ENCODE results near the gene CEP350. TPM values are rescaled to one million over a fixed set of nuclear protein-coding genes. Genes with fewer than 3 reads are reported as not detected.

The CEP350 gene
- total and polyA plus RNA-seq, 10 of the 15 experiments (the other 5 are each of a cell fraction or from before 2014, with no cell fraction given), result 5.2 to 46.0 (median 23.1) TPM

GRCh38 chr1:179954493-179955286, at the start of gene CEP350 (continued):
- TF ChIP-seq CBX5 (IDR thresholded peaks at IDR 0.05; ENCODE audit: low read depth) (no peak; the same call in 1 of the 2 replicates), IRF5 (IDR thresholded peaks at IDR 0.05; ENCODE audit: borderline replicate concordance) (peak; percentile 76), BMI1 (IDR thresholded peaks at IDR 0.05; ENCODE audit: borderline replicate concordance) (no peak), RELB (IDR thresholded peaks at IDR 0.05; ENCODE audit: low read depth) (0 out of 2 replicates have a peak, but pooled peaks have one; percentile 23), BCL3 (IDR thresholded peaks at IDR 0.05; ENCODE audit: borderline replicate concordance, insufficient read depth, low read depth, low read length, poor library complexity, severe bottlenecking) (no peak), PAX8 (IDR thresholded peaks at IDR 0.05) (no peak), JUND (IDR thresholded peaks at IDR 0.05; ENCODE audit: low read depth, low read length) (no peak), RB1 (IDR thresholded peaks at IDR 0.05; ENCODE audit: borderline replicate concordance) (peak; percentile 82; the same call in 1 of the 2 replicates), EED (IDR thresholded peaks at IDR 0.05; ENCODE audit: low read depth) (peak; percentile 15; the same call in 1 of the 2 replicates), USF1 (IDR thresholded peaks at IDR 0.05; ENCODE audit: borderline replicate concordance, extremely low read length, insufficient read depth, low read depth, low read length) (no peak), SRF (IDR thresholded peaks at IDR 0.05; ENCODE audit: low read depth in 2 of 2, low read length in 2 of 2) (0 out of 4 replicates have a peak, but pooled peaks of 1 of the 2 experiments have one; percentile 15), CTCF (IDR thresholded peaks at IDR 0.05 in 2 of 3, conservative IDR thresholded peaks at IDR 0.05 in 1 of 3; ENCODE audit: control insufficient read depth in 2 of 3, extremely low read depth in 1 of 3, insufficient read depth in 1 of 3, low read depth in 3 of 3, low read length in 3 of 3) (no peak), NFYA (IDR thresholded peaks at IDR 0.05; ENCODE audit: borderline replicate concordance, low read depth, low read length) (no peak), PBX3 (IDR thresholded peaks at IDR 0.05; ENCODE audit: insufficient replicate concordance, low read depth, low read length) (no peak), KDM1A (IDR thresholded peaks at IDR 0.05; ENCODE audit: borderline replicate concordance) (no peak), HDAC2 (IDR thresholded peaks at IDR 0.05) (no peak), NR2C1 (IDR thresholded peaks at IDR 0.05) (peak; percentile 87), FOXK2 (IDR thresholded peaks at IDR 0.05) (no peak), ZNF622 (IDR thresholded peaks at IDR 0.05) (no peak)

All from GM12878 (cell line).